IPS-18a (cell line): ENCODE data around the gene PLA2G4E.

Experiments
- H3K27ac ChIP-seq: one replicate; pipeline ENCODE4 v1.5.1; 2013; ENCODE audit warnings: low read length
- H3K27me3 ChIP-seq: one replicate; pipeline ENCODE4 v1.6.1; 2013; ENCODE audit warnings: mild to moderate bottlenecking, low read length; ENCODE audit not compliant: control insufficient read depth, insufficient read depth
- H3K36me3 ChIP-seq: one replicate; pipeline ENCODE4 v1.6.1; 2013; ENCODE audit warnings: low read depth, low read length; ENCODE audit not compliant: control insufficient read depth
- H3K4me1 ChIP-seq: one replicate; pipeline ENCODE4 v1.6.1; 2013; ENCODE audit warnings: low read depth, low read length; ENCODE audit not compliant: control insufficient read depth
- H3K4me3 ChIP-seq: one replicate; pipeline ENCODE4 v1.5.1; 2013; ENCODE audit warnings: low read length
- H3K9ac ChIP-seq: one replicate; pipeline ENCODE4 v1.6.1; 2013; ENCODE audit warnings: mild to moderate bottlenecking, low read length, moderate library complexity
- H3K9me3 ChIP-seq: one replicate; pipeline ENCODE4 v1.6.1; 2013; ENCODE audit warnings: low read depth, low read length; ENCODE audit not compliant: control insufficient read depth

Gene PLA2G4E

DNA sequence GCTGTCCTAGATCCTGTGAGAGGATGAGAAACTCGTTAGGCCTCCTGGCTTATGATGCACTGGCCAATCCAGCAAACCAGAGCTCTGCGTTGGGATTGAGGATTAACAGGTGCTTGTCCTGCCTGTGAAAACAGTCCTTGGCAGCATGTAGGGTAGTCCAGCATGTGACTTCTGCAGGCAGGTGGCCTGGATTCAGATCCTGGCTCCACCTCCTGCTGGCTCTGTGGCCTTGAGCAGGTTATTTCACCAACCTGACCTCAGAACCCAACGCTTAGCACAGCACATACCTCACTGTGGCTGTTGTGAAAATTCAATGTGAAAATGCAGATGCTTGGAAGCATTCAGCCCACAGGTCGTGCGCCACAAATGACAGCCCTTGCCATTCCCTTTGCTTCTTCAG lies 40.0 kb upstream of the PLA2G4E start:
- Histone ChIP-seq H3K27ac (no peak overlapping the region), H3K9ac (no peak overlapping the region), H3K9me3 (no peaks in the 10 kb centered on the region), H3K36me3 (no peaks in the 10 kb centered on the region), H3K4me1 (peaks cover 4% of the 10 kb centered on the region), H3K4me3 (no peak overlapping the region), H3K27me3 (peaks cover 19% of the 10 kb centered on the region)

DNA sequence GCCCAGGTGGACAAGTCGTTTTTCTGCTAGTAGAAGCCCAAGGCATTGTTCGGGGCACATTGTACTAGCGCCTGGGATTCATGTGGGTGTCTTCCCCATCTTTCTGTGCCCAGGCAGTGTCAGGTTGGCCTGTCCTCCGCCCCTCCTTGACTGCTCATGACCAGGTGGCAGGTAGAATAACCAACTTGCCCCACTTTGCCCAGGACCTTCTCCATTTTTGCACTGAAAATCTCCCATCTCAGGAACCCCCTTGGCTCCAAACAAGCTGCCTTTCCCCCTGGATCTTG lies 39.6 kb upstream of the PLA2G4E start:
- Histone ChIP-seq H3K36me3 (no peaks in the 10 kb centered on the region), H3K4me1 (peaks cover 4% of the 10 kb centered on the region), H3K27me3 (peaks cover 19% of the 10 kb centered on the region), H3K9me3 (no peaks in the 10 kb centered on the region), H3K27ac (no peak overlapping the region), H3K9ac (no peak overlapping the region), H3K4me3 (no peak overlapping the region)

DNA sequence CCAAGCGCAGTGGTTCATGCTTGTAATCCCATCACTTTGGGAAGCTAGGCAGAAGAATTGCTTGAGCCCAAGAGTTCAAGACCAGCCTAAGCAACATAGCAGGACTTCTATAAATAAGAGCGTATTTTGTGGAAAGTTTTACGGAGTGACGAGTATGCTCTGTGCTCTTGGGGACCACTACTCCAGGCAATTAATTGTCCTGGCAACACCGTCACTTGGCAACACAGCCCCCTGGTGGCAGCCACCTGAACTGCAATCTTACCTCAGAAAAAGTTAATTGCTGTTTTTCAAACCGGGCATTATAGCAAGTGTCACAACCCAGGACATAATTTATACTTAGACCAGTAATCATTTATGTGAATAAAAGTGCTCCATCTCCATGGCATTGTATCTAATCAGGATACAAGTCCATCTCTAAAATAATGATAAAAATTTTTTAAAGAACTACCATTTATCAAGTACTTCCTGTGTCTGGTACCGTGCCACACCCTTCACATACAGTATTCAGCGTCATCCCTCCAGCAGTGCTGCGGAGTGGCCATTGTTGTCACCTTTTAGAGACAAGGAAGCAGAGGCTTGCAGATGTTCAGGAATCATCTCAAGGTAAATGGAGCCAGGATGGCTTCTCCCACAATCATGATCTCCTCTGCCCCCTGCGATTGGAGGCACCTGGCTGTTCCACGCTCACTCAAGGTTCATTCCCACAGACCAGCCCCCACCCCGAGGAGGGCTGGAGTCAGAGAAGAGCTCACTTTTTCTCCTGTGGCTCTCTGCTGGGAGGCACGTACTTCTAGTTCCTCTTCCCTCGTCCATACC lies 39.0 kb upstream of the PLA2G4E start:
- Histone ChIP-seq H3K9me3 (no peaks in the 10 kb centered on the region), H3K27ac (no peak overlapping the region), H3K4me1 (peaks cover 4% of the 10 kb centered on the region), H3K4me3 (no peak overlapping the region), H3K9ac (no peak overlapping the region), H3K36me3 (no peaks in the 10 kb centered on the region), H3K27me3 (peaks cover 19% of the 10 kb centered on the region)

DNA sequence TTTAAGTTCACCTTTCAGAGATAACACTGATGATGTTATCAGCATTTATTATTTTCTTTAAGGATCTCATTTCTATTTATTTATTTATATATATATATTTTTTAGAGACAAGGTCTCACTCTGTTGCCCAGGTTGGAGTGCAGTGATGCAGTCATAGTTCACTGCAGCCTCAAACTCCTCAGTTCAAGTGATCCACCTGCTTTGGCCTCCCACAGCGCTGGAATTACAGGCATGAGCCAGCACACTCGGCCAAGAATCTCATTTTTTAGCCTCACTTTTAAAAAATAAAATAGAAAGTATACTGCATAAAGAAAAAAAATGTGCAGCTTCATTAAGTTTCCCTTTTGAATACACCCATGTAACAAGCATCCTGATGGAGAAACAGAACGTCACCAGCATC lies 37.9 kb upstream of the PLA2G4E start:
- no peak overlapping the region for H3K9ac ChIP-seq
- H3K9me3 ChIP-seq: no peaks in the 10 kb centered on the region
- no peak overlapping the region for H3K27ac ChIP-seq
- peaks cover 19% of the 10 kb centered on the region for H3K27me3 ChIP-seq
- no peak overlapping the region for H3K4me3 ChIP-seq
- no peaks in the 10 kb centered on the region for H3K36me3 ChIP-seq
- H3K4me1 ChIP-seq: peaks cover 4% of the 10 kb centered on the region

DNA sequence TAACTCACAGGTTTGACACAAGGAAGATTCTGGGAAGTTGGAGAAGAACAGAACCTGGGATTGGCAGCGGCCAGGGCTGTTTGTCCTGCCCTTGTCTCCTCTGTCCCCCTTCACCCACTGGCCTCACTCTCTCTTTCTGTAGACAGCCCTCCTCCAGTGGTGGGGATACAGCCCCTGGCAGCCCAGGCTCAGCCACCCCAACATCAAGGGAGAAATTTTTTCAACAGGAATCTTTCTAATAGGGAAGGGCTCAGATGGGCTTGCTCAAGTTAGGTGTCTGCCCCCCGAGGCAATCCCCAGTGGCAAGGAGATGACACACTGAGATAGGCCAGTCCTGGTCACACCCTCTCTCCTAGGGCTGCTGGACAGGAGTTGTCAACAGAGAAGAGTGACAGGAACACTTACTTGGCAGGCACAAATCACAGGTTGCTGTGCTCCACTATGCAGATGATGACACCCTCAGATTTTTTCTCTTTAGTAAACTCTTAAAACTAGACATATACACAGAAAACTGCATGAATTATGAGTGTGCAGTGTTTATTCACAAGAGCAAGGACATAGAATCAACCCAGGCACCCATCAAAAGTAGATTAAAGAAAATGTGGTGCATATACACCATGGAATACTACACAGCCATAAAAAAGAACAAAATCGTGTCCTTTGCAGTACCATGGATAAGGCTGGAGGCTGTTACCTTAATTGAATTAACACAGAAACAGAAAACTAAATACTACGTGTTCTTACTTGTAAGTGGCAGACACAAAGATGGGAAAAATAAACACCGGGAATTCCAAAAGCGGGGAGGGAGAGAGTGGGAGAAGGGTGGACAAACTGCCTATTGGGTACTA lies 37.2 kb upstream of the PLA2G4E start:
- H3K4me3 ChIP-seq: peak overlapping the region; percentile 31
- peaks cover 19% of the 10 kb centered on the region for H3K27me3 ChIP-seq
- H3K36me3 ChIP-seq: no peaks in the 10 kb centered on the region
- H3K4me1 ChIP-seq: peaks cover 4% of the 10 kb centered on the region
- H3K9ac ChIP-seq: no peak overlapping the region
- H3K27ac ChIP-seq: no peak overlapping the region
- no peaks in the 10 kb centered on the region for H3K9me3 ChIP-seq

DNA sequence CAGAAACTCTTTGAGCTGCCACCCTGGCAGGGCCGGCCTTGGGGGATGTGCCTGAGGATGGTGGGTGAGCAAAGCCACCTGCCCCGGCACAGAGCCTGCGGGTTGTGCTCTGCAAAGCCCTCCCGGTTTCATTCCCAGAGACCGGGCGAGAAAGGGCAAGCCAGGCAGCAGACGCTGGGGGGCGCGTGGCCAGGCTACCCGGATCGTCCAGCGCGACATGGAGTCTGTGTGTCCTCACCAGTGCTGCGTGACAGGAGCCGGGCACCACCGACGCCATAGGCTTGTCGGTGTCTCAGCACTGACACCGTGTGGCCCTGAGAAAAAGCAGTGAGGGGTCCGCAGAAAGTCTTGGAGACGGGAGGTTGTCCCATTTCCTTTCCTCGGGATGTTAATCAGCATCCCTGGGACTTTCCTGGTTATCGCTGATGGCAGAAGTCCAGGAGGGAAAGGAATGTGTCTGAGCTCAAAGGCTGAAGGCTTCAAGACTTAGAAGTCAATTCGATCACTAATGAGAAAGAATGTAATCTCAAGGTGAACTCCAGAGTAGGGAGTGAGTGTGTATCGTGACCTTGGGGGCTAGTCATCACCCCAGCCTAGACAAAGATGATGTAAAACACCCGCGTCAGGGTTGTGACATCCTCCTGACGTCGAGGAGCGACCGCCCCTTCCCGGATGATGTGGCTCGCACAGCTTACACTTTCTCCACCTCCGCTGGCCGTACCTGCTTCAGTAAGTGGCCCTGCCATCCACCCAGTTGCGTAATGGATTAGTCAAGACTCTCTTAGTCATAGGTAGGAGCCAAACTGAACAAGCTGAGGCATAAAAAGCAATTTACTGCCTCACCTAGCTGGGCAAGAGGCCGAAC lies 36.3 kb upstream of the PLA2G4E start:
- Histone ChIP-seq H3K9me3 (no peaks in the 10 kb centered on the region), H3K4me3 (peak overlapping the region; percentile 31), H3K4me1 (peaks cover 4% of the 10 kb centered on the region), H3K9ac (no peak overlapping the region), H3K36me3 (no peaks in the 10 kb centered on the region), H3K27me3 (peaks cover 19% of the 10 kb centered on the region), H3K27ac (no peak overlapping the region)

DNA sequence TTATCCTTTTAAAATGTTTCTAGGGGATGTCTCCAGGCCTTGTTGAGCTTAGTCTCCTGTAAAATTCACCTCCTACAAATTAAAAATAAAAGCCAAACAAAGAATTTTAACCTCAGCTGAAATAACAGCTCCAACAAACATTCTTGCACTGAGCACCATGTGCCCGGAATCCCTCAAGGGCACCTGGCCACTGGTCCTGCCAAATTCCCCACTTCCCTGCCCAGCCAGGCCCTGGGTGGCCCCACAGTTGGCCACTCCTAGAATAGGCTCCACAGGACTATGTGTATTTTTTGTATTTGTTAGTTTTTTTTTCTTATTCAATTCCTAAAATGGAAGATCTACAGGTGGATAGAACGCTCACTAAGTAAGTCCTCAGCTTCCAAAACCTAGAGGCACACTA lies 33.1 kb upstream of the PLA2G4E start:
- H3K4me1 ChIP-seq: peaks cover 4% of the 10 kb centered on the region
- no peak overlapping the region for H3K4me3 ChIP-seq
- no peaks in the 10 kb centered on the region for H3K36me3 ChIP-seq
- H3K27me3 ChIP-seq: peaks cover 19% of the 10 kb centered on the region
- H3K9ac ChIP-seq: no peak overlapping the region
- no peak overlapping the region for H3K27ac ChIP-seq
- no peaks in the 10 kb centered on the region for H3K9me3 ChIP-seq

DNA sequence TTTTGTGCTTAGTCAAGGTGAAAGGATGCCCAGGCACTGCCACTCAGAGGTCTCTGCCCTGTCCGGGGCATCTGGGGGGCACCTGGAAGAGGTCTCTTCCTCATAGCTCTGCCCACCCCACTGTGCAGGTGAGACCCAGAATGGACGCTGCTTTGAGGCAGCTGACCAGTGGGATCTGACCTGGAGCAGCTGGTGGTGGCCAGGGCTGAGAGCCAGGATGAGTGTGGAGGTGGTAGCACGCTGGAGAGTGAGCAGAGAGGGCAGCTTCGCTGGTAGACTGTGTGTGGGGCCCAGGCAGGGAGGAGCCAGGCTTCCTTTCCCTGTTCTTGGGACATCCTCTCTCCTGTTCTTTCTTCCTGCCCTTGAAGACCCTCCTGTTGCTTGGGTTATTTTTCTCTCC lies 32.2 kb upstream of the PLA2G4E start:
- Histone ChIP-seq H3K27me3 (peaks cover 19% of the 10 kb centered on the region), H3K36me3 (no peaks in the 10 kb centered on the region), H3K9ac (no peak overlapping the region), H3K4me1 (peaks cover 7% of the 10 kb centered on the region), H3K4me3 (no peak overlapping the region), H3K27ac (no peak overlapping the region), H3K9me3 (no peaks in the 10 kb centered on the region)

DNA sequence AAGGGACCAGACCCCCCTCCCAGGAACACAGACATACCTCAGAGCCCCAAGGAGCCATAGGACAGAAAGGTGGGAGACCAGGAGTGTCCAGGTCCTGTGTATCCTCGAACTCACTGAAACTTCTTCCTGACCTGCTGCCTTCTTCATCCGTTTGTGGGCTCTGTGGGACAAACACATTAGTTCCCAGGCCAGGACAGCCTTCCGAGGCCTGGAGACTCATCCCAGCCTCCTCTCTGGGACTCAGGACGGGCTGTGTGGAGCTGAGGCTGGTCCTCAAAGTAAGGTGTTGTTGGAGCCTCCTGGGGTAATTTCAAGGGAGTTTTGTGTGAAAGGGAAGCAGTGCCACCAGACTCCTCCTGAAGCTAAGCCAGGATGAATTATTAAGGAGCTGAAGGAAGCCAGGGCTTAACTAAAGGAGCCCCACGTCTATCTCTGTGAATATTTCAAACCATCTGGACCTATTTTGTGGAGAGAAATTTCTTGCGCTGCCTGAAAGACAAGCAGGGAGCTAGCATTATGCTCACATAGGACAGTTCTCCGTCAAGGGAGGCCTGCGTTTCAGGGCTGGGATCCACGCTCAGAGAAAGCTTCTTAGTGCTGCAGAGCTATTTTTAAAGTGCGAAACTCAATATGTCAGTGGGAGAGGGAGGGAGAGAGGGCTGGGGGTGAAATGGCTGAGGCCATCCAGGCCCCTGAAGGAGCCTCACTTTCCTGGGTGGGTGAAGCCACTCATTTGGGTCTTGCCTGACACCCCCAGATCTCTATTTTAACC lies 29.8 kb upstream of the PLA2G4E start:
- Histone ChIP-seq H3K4me1 (peaks cover 2% of the 10 kb centered on the region), H3K36me3 (no peaks in the 10 kb centered on the region), H3K4me3 (no peak overlapping the region), H3K9ac (no peak overlapping the region), H3K27me3 (no peaks in the 10 kb centered on the region), H3K27ac (no peak overlapping the region), H3K9me3 (no peaks in the 10 kb centered on the region)

DNA sequence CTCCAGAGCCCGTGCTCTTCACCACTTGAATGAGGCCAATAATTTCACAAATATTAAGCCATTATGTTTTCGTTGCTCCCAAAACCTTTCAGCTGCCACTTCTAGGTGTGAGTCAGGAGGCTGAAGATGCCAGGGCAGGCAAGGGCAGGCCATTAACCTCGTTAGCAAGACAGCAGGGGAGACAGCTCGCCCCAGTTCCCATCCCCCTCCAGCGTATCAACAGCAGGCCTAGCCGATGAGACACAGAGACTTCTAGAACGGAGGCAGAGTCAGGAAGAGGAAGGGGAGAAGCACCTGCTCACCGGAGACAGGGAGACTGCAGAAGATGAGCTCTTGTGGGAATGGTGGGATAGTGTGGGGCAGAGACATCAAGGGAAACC lies 28.0 kb upstream of the PLA2G4E start:
- Histone ChIP-seq H3K9me3 (no peaks in the 10 kb centered on the region), H3K27me3 (no peaks in the 10 kb centered on the region), H3K9ac (no peak overlapping the region), H3K36me3 (no peaks in the 10 kb centered on the region), H3K4me3 (no peak overlapping the region), H3K27ac (no peak overlapping the region), H3K4me1 (peaks cover 2% of the 10 kb centered on the region)
